Loucy (cell line): ENCODE data around the gene LRRC4C.

Source experiments
- CTCF ChIP-seq: fragments of 200-600 bp; sonication (generic); conservative IDR thresholded peaks from 2 replicates; pipeline ENCODE4 v1.5.1; 2014; ENCODE audit warnings: mild to moderate bottlenecking, antibody characterized with exemption, low read length
- EZH2phosphoT487 ChIP-seq: fragments of 200-600 bp; IDR thresholded peaks from 2 replicates; pipeline ENCODE4 v1.6.1; 2018; ENCODE audit warnings: antibody characterized with exemption, mild to moderate bottlenecking, moderate library complexity, borderline replicate concordance

GRCh38 chr11:40168414-40168813 lies 1291.0 kb downstream of the LRRC4C start:
- TF ChIP-seq CTCF (no peak), EZH2phosphoT487 (no peak)
